HuH-7.5 (cell line): ENCODE measurements around the gene CEP70.

Experiments used
- DNase-seq: peaks from one replicate; pipeline ENCODE4 v3.0.0; 2011; ENCODE audit warnings: low spot score

CEP70 gene

DNA sequence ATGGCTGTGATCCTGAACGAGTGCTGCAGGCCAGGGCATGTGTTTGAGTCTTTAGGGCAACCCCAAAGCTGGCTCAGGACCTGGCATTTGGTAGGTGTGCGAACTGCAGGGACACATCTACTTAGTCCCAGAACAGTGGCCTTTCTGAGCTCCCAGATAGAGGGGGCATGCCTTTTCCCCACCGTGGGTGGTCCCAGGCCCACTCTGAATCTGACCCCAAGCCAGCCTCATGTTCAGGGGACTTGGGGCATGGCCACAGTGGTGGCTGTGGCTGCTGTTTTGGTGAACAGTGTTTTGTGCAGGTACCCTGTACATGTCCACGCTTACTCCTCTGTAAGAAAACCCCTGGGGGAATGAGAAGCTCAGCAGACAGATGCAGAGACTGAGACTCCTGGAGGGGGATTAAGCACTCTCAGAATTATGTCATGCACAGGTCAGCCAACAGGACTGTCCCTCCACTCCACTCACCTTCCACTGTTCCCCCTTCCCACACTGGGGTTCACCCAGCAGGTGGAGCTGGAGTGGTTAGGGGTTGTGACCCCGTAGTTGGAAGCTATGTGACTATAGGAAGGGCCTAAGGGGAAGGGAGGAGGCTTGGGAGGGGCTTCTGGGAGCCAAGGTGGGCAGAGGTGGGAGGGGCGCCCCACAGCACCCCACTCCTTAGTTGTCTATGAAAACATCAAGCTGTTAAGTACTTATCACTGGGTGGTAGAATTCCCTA, 143.2 kb downstream of the CEP70 start:
- no peak for DNase-seq

- DNase-seq: no peak
Observed at GRCh38 chr3:138450181-138450580, 143.9 kb downstream of the CEP70 start.

DNA sequence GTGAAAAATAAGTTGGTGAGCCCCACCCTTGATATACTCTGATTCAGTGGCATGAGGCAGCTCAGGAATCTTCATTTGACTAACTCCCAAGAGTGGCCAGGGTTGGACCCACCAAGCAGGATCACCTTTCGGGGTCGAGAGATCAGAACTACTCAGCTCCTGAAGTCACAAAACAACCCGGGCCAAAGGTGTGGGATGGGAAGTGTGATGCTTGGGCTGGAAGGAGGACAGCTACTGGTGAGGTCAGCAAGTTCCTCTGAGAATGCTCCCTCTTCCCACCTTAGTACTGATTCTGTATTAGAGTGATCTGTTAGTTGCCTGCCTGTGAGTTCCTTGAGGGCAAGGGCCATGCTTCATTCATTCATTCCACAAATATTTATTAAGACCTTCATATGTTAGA, 144.6 kb downstream of the CEP70 start:
- DNase-seq: no peak

GRCh38 chr3:138448631-138449030, 145.4 kb downstream of the CEP70 start:
- DNase-seq: no peak

GRCh38 chr3:138445654-138446053, 148.4 kb downstream of the CEP70 start:
- DNase-seq: no peak

GRCh38 chr3:138445236-138445635, 148.8 kb downstream of the CEP70 start:
- DNase-seq: no peak
